Panc1 (cell line): ENCODE results near the gene CACFD1. TPM values are rescaled to one million over a fixed set of nuclear protein-coding genes. Genes with fewer than 3 reads are reported as not detected.

Experiments used
- ATAC-seq: fragments of 200-7000 bp; cut with Tn5 transposase; 2 replicates; pipeline ENCODE4 v1.9.1; 2020; ENCODE audit warnings: mild to moderate bottlenecking, moderate library complexity
- BruUV-seq: library from RNA; stranded (reverse); fragments of 400-500 nt; replicated peaks from 2 replicates; lab custom pipeline; 2021; lab: Mats Ljungman, UMichigan
- CTCF ChIA-PET: fragments of 300-600 bp; sonication (Branson Sonifier 250); formaldehyde crosslinking; loops from one replicate; lab custom pipeline; 2022; ENCODE audit warnings: antibody characterized with exemption; lab: Charles Lee
- POLR2A ChIA-PET: fragments of 300-600 bp; sonication (Branson Sonifier 250); formaldehyde crosslinking; loops from one replicate; lab custom pipeline; 2022; ENCODE audit warnings: antibody characterized with exemption; lab: Charles Lee
- DNase-seq: peaks from one replicate; pipeline ENCODE4 v3.0.0-alpha.2; 2010; ENCODE audit warnings: low read depth, low spot score
- H3K27ac ChIP-seq: 2 replicates; pipeline ENCODE4 v1.5.1; 2011; ENCODE audit warnings: mild to moderate bottlenecking, low read length, inconsistent platforms
- H3K27me3 ChIP-seq: fragments of 200-500 bp; sonication (Bioruptor generic); 2 replicates; pipeline ENCODE4 v1.6.0; 2014; ENCODE audit warnings: low read length, inconsistent platforms; ENCODE audit not compliant: control insufficient read depth, insufficient read depth
- H3K36me3 ChIP-seq: fragments of 200-500 bp; sonication (Bioruptor generic); 2 replicates; pipeline ENCODE4 v1.5.1; 2014; ENCODE audit warnings: inconsistent platforms, mild to moderate bottlenecking, low read length, moderate library complexity; ENCODE audit not compliant: control insufficient read depth, insufficient read depth
- H3K4me1 ChIP-seq: 2 replicates; pipeline ENCODE4 v1.5.1; 2011; ENCODE audit warnings: inconsistent platforms, mild to moderate bottlenecking, low read length, moderate library complexity; ENCODE audit not compliant: control insufficient read depth, insufficient read depth
- H3K4me3 ChIP-seq, 2 experiments: 2 replicates each; pipeline ENCODE4 v1.5.1; 2011 to 2012; ENCODE audit warnings: low read depth in 2 of 2, low read length in 2 of 2, mild to moderate bottlenecking in 2 of 2, inconsistent platforms in 1 of 2, moderate library complexity in 1 of 2
- H3K9me3 ChIP-seq: fragments of 200-500 bp; sonication (Bioruptor generic); 2 replicates; pipeline ENCODE4 v1.5.1; 2014; ENCODE audit warnings: low read depth, mild to moderate bottlenecking, inconsistent platforms, low read length, moderate library complexity; ENCODE audit not compliant: control insufficient read depth, insufficient read depth
- POLR2AphosphoS5 ChIP-seq: IDR thresholded peaks from 2 replicates; pipeline ENCODE4 v1.6.1; 2012; ENCODE audit warnings: mild to moderate bottlenecking, low read depth, low read length, moderate library complexity
- SIN3A ChIP-seq: IDR thresholded peaks from 2 replicates; pipeline ENCODE4 v1.6.1; 2012; ENCODE audit warnings: low read depth, mild to moderate bottlenecking, low read length, moderate library complexity, borderline replicate concordance; ENCODE audit not compliant: insufficient read depth
- TCF7L2 ChIP-seq: IDR thresholded peaks from 2 replicates; pipeline ENCODE4 v1.6.1; 2011; ENCODE audit warnings: mild to moderate bottlenecking, low read depth, low read length, inconsistent platforms
- in situ Hi-C: cut with HindIII; loops from 2 replicates; pipeline ENCODE4 v1.10.0; 2016; ENCODE audit warnings: low sequenced_read_pairs, low pct_unique_long_range_greater_than_20kb
- intact Hi-C: fragments of 100-400 bp; cut with micrococcal nuclease; formaldehyde crosslinking; loops from one replicate; pipeline ENCODE4 v1.10.0; 2022; ENCODE audit not compliant: unreplicated experiment
- total RNA-seq: library from RNA; stranded (reverse); gene quantifications from one replicate; pipeline ENCODE4 v1.2.1, GENCODE V29; 2021; ENCODE audit not compliant: unreplicated experiment
- TF ChIP-seq, protein P1 (sequence below): fragments of 450-650 bp; IDR thresholded peaks from 2 replicates; pipeline ENCODE4 v1.5.1; 2017; ENCODE audit warnings: mild to moderate bottlenecking
- TF ChIP-seq, protein P2 (sequence below), 2 experiments: IDR thresholded peaks; 2 replicates each; pipeline ENCODE4 v1.6.1; 2011 to 2012; ENCODE audit warnings: low read depth in 2 of 2, control low read depth in 1 of 2, low read length in 1 of 2, mild to moderate bottlenecking in 1 of 2, moderate library complexity in 1 of 2; ENCODE audit not compliant: insufficient read depth in 1 of 2

Gene CACFD1
- total RNA-seq, 1 experiment from 2014 or later: 13.9 TPM

DNA sequence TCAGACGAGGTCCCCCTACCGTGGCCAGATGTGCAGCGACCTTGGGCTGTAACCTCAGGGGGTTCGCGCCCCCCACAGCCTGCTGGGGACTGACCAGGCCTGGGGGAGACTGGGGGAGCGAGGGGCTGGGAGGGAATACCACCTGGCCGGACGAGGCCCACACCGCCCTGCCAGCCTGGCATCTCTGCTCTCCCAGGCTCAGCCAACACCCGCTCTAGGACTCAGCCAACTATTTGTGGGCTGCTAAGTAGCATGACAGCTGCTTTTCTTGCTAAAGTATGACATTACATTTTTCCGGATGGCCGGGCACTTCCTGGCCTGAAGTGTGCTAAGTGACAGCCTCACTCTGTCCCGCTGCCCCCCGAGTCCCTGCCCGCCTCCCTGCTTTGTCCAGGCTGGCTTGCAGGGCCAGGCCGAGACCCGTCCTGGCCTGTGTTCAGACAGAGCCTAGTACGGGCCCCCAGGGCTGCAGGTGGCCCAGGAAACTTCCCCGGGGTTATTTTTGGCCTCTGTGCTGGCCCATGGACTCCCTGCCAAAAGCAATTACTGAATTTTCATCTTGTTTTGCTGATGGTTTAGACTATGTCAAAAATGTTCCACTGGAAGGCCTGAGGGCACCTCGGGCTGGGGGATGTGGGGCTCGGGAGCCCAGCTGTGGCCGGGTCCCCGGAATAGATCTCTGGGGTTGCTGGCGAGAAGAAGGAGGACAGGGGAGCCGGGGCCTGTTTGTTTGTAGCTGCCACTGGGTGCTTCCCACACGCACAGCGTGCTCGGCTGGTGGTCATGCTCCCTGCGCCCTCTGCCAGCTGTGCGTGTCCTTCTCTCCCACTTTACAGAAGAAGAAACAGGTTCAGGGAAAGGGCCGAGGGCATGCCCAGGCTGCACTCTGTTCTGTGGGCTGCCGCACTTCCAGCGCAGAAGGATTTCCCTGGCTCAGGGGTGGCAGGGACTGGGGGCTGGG lies 32.6 kb downstream of the CACFD1 start:
- BruUV-seq: no TSS peak
- Histone ChIP-seq H3K9me3 (no peaks in the 10 kb centered on the region), H3K4me1 (no peaks in the 10 kb centered on the region; the same call in 1 of the 2 replicates), H3K36me3 (no peaks in the 10 kb centered on the region), H3K4me3 (no peak overlapping the region), H3K27ac (no peak overlapping the region), H3K27me3 (no peaks in the 10 kb centered on the region)
- ChIA-PET POLR2A (no interaction called here), CTCF (interaction anchor here (0.6 kb wide), 1 partner anchor 8 kb away, joined by 7 read pairs; no protein-coding TSS in a partner anchor)
- in situ Hi-C loops (no loop called here), intact Hi-C loops (no loop called here)
- DNase-seq: no peak
- peak; percentile 43; the same call in 1 of the 2 replicates for ATAC-seq
- TF ChIP-seq TCF7L2 (no peak), POLR2AphosphoS5 (no peak), SIN3A (no peak)
- TF ChIP-seq, protein P1, sequence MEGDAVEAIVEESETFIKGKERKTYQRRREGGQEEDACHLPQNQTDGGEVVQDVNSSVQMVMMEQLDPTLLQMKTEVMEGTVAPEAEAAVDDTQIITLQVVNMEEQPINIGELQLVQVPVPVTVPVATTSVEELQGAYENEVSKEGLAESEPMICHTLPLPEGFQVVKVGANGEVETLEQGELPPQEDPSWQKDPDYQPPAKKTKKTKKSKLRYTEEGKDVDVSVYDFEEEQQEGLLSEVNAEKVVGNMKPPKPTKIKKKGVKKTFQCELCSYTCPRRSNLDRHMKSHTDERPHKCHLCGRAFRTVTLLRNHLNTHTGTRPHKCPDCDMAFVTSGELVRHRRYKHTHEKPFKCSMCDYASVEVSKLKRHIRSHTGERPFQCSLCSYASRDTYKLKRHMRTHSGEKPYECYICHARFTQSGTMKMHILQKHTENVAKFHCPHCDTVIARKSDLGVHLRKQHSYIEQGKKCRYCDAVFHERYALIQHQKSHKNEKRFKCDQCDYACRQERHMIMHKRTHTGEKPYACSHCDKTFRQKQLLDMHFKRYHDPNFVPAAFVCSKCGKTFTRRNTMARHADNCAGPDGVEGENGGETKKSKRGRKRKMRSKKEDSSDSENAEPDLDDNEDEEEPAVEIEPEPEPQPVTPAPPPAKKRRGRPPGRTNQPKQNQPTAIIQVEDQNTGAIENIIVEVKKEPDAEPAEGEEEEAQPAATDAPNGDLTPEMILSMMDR: no peak
- TF ChIP-seq, protein P2, sequence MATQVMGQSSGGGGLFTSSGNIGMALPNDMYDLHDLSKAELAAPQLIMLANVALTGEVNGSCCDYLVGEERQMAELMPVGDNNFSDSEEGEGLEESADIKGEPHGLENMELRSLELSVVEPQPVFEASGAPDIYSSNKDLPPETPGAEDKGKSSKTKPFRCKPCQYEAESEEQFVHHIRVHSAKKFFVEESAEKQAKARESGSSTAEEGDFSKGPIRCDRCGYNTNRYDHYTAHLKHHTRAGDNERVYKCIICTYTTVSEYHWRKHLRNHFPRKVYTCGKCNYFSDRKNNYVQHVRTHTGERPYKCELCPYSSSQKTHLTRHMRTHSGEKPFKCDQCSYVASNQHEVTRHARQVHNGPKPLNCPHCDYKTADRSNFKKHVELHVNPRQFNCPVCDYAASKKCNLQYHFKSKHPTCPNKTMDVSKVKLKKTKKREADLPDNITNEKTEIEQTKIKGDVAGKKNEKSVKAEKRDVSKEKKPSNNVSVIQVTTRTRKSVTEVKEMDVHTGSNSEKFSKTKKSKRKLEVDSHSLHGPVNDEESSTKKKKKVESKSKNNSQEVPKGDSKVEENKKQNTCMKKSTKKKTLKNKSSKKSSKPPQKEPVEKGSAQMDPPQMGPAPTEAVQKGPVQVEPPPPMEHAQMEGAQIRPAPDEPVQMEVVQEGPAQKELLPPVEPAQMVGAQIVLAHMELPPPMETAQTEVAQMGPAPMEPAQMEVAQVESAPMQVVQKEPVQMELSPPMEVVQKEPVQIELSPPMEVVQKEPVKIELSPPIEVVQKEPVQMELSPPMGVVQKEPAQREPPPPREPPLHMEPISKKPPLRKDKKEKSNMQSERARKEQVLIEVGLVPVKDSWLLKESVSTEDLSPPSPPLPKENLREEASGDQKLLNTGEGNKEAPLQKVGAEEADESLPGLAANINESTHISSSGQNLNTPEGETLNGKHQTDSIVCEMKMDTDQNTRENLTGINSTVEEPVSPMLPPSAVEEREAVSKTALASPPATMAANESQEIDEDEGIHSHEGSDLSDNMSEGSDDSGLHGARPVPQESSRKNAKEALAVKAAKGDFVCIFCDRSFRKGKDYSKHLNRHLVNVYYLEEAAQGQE (IDR thresholded peaks at IDR 0.05; ENCODE audit: insufficient read depth in 1 of 2, low read depth in 2 of 2, low read length in 1 of 2): no peak

DNA sequence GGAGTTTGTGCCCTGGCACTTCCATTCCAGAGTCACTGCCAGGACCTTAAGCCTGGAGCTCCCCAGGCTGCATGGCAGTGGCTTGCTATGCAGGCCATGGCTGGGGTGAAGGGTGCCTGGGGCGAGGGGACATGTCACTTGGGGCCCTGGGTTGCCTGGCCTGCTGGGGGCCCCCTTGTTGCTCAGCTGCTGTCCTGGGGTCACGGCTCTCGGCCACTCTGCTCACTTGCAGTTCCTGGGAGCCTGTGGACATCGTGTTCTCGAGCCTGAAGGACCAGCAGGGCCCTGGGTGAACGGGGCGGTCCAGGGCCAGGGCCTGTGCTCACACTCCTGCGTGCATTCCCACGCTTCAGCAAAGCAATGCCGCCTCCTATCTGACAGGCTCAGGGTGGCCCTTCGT lies 33.6 kb downstream of the CACFD1 start:
- no peak overlapping the region for H3K4me3 ChIP-seq
- no peak for DNase-seq
- in situ Hi-C loops: no loop called here
- POLR2A ChIA-PET: no interaction called here
- CTCF ChIA-PET: no interaction called here
- BruUV-seq: no TSS peak
- H3K36me3 ChIP-seq: no peaks in the 10 kb centered on the region
- ATAC-seq: no peak
- no peaks in the 10 kb centered on the region; the same call in 1 of the 2 replicates for H3K4me1 ChIP-seq
- no peaks in the 10 kb centered on the region for H3K27me3 ChIP-seq
- intact Hi-C loops: no loop called here
- H3K9me3 ChIP-seq: no peaks in the 10 kb centered on the region
- H3K27ac ChIP-seq: no peak overlapping the region
- TF ChIP-seq SIN3A (no peak), TCF7L2 (no peak), POLR2AphosphoS5 (no peak)
- TF ChIP-seq, protein P2 (IDR thresholded peaks at IDR 0.05; ENCODE audit: insufficient read depth in 1 of 2, low read depth in 2 of 2, low read length in 1 of 2): no peak
- TF ChIP-seq, protein P1: no peak
